ENCODE measurements around the gene ZFYVE19.

Gene ZFYVE19

GRCh38 chr15:40830884-40831283 is 24.0 kb downstream of the ZFYVE19 start:
- Histone ChIP-seq H3K36me3 (ENCODE audit: insufficient read depth, low read length) (no peaks in the 10 kb centered on the region), H4K20me1 (ENCODE audit: insufficient read depth, low read length, poor library complexity, severe bottlenecking) (no peaks in the 10 kb centered on the region), H3K4me2 (ENCODE audit: low read depth, low read length, poor library complexity, severe bottlenecking) (no peak overlapping the region), H3K9me2 (replicated peaks; ENCODE audit: low read depth, low read length) (no peaks in the 10 kb centered on the region), H3K4me3 (ENCODE audit: low read length, poor library complexity, severe bottlenecking) (no peak overlapping the region), H2AFZ (ENCODE audit: low read length) (no peak overlapping the region), H3K79me2 (ENCODE audit: insufficient read depth, low read length) (no peaks in the 10 kb centered on the region), H3K27me3 (ENCODE audit: insufficient read depth, low read length, poor library complexity, severe bottlenecking) (no peaks in the 10 kb centered on the region), H3F3A (ENCODE audit: low read depth) (no peaks in the 10 kb centered on the region), H3K4me1 (ENCODE audit: insufficient read depth, low read length, poor library complexity, severe bottlenecking) (no peaks in the 10 kb centered on the region), H3K9me3 (ENCODE audit: insufficient read depth, low read depth, low read length) (no peaks in the 10 kb centered on the region), H3K9ac (ENCODE audit: low read depth, low read length, poor library complexity, severe bottlenecking) (no peak overlapping the region)
- TF ChIP-seq EZH2phosphoT487 (IDR thresholded peaks at IDR 0.05; ENCODE audit: borderline replicate concordance) (no peak), CTCF (conservative IDR thresholded peaks at IDR 0.05; ENCODE audit: low read length) (no peak)

GRCh38 chr15:40831861-40832260 is 25.0 kb downstream of the ZFYVE19 start:
- no peaks in the 10 kb centered on the region for H3K36me3 ChIP-seq (ENCODE audit: insufficient read depth, low read length)
- H3K9ac ChIP-seq (ENCODE audit: low read depth, low read length, poor library complexity, severe bottlenecking), result no peak overlapping the region
- H3K4me2 ChIP-seq (ENCODE audit: low read depth, low read length, poor library complexity, severe bottlenecking), result no peak overlapping the region
- TF ChIP-seq CTCF (conservative IDR thresholded peaks at IDR 0.05; ENCODE audit: low read length) (no peak), EZH2phosphoT487 (IDR thresholded peaks at IDR 0.05; ENCODE audit: borderline replicate concordance) (no peak)
- no peaks in the 10 kb centered on the region for H3K4me1 ChIP-seq (ENCODE audit: insufficient read depth, low read length, poor library complexity, severe bottlenecking)
- H4K20me1 ChIP-seq (ENCODE audit: insufficient read depth, low read length, poor library complexity, severe bottlenecking), result no peaks in the 10 kb centered on the region
- H3K9me3 ChIP-seq (ENCODE audit: insufficient read depth, low read depth, low read length), result no peaks in the 10 kb centered on the region
- H2AFZ ChIP-seq (ENCODE audit: low read length), result no peak overlapping the region
- H3K4me3 ChIP-seq (ENCODE audit: low read length, poor library complexity, severe bottlenecking), result no peak overlapping the region
- H3K27me3 ChIP-seq (ENCODE audit: insufficient read depth, low read length, poor library complexity, severe bottlenecking), result no peaks in the 10 kb centered on the region
- no peaks in the 10 kb centered on the region for H3K9me2 ChIP-seq (replicated peaks; ENCODE audit: low read depth, low read length)
- H3K79me2 ChIP-seq (ENCODE audit: insufficient read depth, low read length), result no peaks in the 10 kb centered on the region
- no peaks in the 10 kb centered on the region for H3F3A ChIP-seq (ENCODE audit: low read depth)

GRCh38 chr15:40832903-40833302 is 26.0 kb downstream of the ZFYVE19 start:
- H3K9me3 ChIP-seq (ENCODE audit: insufficient read depth, low read depth, low read length), result no peaks in the 10 kb centered on the region
- H3K9me2 ChIP-seq (replicated peaks; ENCODE audit: low read depth, low read length), result no peaks in the 10 kb centered on the region
- H2AFZ ChIP-seq (ENCODE audit: low read length), result no peak overlapping the region
- H3K4me1 ChIP-seq (ENCODE audit: insufficient read depth, low read length, poor library complexity, severe bottlenecking), result no peaks in the 10 kb centered on the region
- no peak overlapping the region for H3K4me3 ChIP-seq (ENCODE audit: low read length, poor library complexity, severe bottlenecking)
- H4K20me1 ChIP-seq (ENCODE audit: insufficient read depth, low read length, poor library complexity, severe bottlenecking), result no peaks in the 10 kb centered on the region
- H3K4me2 ChIP-seq (ENCODE audit: low read depth, low read length, poor library complexity, severe bottlenecking), result no peak overlapping the region
- no peaks in the 10 kb centered on the region for H3F3A ChIP-seq (ENCODE audit: low read depth)
- no peaks in the 10 kb centered on the region for H3K36me3 ChIP-seq (ENCODE audit: insufficient read depth, low read length)
- no peaks in the 10 kb centered on the region for H3K27me3 ChIP-seq (ENCODE audit: insufficient read depth, low read length, poor library complexity, severe bottlenecking)
- H3K9ac ChIP-seq (ENCODE audit: low read depth, low read length, poor library complexity, severe bottlenecking), result no peak overlapping the region
- no peak for TF ChIP-seq CTCF (conservative IDR thresholded peaks at IDR 0.05; ENCODE audit: low read length)
- TF ChIP-seq EZH2phosphoT487 (IDR thresholded peaks at IDR 0.05; ENCODE audit: borderline replicate concordance), result no peak
- no peaks in the 10 kb centered on the region for H3K79me2 ChIP-seq (ENCODE audit: insufficient read depth, low read length)

All from Loucy (cell line).